GM12878 (cell line): ENCODE measurements around the gene ZFYVE21.

Experiments used
- EZH2 ChIP-seq: IDR thresholded peaks from 2 replicates; pipeline ENCODE4 v1.6.1; 2012; ENCODE audit warnings: low read depth, mild to moderate bottlenecking, control low read depth, inconsistent platforms, low read length, borderline replicate concordance; ENCODE audit not compliant: control insufficient read depth
- SREBF2 ChIP-seq: IDR thresholded peaks from 2 replicates; pipeline ENCODE4 v1.6.1; 2012; ENCODE audit warnings: mild to moderate bottlenecking, low read length

DNA sequence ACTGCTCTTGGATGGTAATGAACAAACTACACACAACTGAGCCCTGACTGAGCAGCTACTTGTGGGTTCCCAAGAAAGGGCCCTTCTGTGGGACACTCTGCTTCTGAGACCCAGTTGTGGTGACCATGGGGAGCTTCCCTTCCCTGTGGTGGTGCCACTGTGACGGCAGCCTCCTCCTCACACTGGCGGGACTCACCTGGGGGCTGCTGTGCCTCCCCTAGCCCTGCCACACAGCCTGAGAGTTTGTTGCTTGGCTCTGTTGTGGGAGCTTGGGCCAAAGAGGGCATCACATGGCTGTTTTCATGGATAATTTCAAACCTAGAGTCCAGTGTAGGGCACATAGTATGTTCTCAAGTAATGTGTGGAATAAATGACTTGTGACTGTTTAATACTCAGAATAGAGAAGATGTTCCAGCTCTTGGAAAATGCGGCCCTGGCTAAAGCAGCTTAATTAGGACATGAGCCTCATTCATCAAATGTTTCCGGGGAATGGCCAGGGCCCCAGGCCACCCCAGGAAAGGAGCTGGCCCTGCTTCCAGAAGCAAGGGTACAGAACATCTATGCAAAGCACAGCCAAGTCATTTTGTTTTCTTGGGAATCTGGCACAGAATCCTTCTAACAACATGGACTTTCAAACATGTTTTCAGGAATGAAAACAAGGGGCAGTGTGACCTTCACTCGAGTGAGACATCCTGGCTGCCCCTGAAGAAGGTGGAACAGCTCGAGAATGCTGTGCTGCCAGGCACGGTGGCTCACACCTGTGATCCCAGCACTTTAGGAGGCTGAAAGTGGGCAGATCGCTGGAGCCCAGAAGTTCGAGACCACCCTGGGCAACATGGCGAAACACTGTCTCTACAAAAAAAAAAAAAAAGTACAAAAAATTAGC, 21.2 kb downstream of the ZFYVE21 start:
- TF ChIP-seq SREBF2 (no peak), EZH2 (no peak)
